Mesendoderm (in vitro differentiated cells): ENCODE measurements around the gene NTHL1.

ENCODE experiments used
- DNase-seq: peaks from one replicate; pipeline ENCODE4 v3.0.0; 2013
- H2AK5ac ChIP-seq: 2 replicates; pipeline ENCODE4 v1.6.1; 2013; ENCODE audit warnings: low read length, inconsistent platforms
- H2BK120ac ChIP-seq: 2 replicates; pipeline ENCODE4 v1.6.1; 2013; ENCODE audit warnings: low read depth, mild to moderate bottlenecking, low read length, moderate library complexity, mixed read lengths
- H2BK15ac ChIP-seq: replicated peaks from 2 replicates; pipeline ENCODE4 v1.6.1; 2013; ENCODE audit warnings: low read depth, mild to moderate bottlenecking, moderate library complexity
- H2BK5ac ChIP-seq: 2 replicates; pipeline ENCODE4 v1.6.1; 2013; ENCODE audit warnings: low read length, inconsistent platforms
- H3K18ac ChIP-seq: 2 replicates; pipeline ENCODE4 v1.6.1; 2013; ENCODE audit warnings: mild to moderate bottlenecking, low read length, mixed read lengths
- H3K23ac ChIP-seq: one replicate; pipeline ENCODE4 v1.6.1; 2013; ENCODE audit warnings: low read length
- H3K27ac ChIP-seq: 2 replicates; pipeline ENCODE4 v1.5.1; 2013; ENCODE audit warnings: low read depth, mild to moderate bottlenecking, inconsistent platforms, low read length, moderate library complexity
- H3K27me3 ChIP-seq: 2 replicates; pipeline ENCODE4 v1.6.1; 2013; ENCODE audit warnings: low read length, control low read depth, mild to moderate bottlenecking, inconsistent platforms; ENCODE audit not compliant: insufficient read depth, poor library complexity
- H3K36me3 ChIP-seq: 2 replicates; pipeline ENCODE4 v1.6.1; 2013; ENCODE audit warnings: low read length, inconsistent platforms; ENCODE audit not compliant: control insufficient read depth, insufficient read depth
- H3K4ac ChIP-seq: one replicate; pipeline ENCODE4 v1.6.1; 2013; ENCODE audit warnings: low read depth, mild to moderate bottlenecking, low read length, moderate library complexity
- H3K4me1 ChIP-seq: 2 replicates; pipeline ENCODE4 v1.6.1; 2013; ENCODE audit warnings: low read depth, low read length, inconsistent platforms; ENCODE audit not compliant: control insufficient read depth
- H3K4me2 ChIP-seq: 2 replicates; pipeline ENCODE4 v1.6.1; 2013; ENCODE audit warnings: low read length
- H3K4me3 ChIP-seq: 2 replicates; pipeline ENCODE4 v1.5.1; 2013; ENCODE audit warnings: mild to moderate bottlenecking, low read length
- H3K56ac ChIP-seq: one replicate; pipeline ENCODE4 v1.6.1; 2013; ENCODE audit warnings: low read length
- H3K79me1 ChIP-seq: 2 replicates; pipeline ENCODE4 v1.6.1; 2013; ENCODE audit warnings: low read length, inconsistent platforms
- H3K79me2 ChIP-seq: 2 replicates; pipeline ENCODE4 v1.6.1; 2013; ENCODE audit warnings: mild to moderate bottlenecking, low read length; ENCODE audit not compliant: control insufficient read depth, insufficient read depth
- H3K9ac ChIP-seq: 2 replicates; pipeline ENCODE4 v1.6.1; 2013; ENCODE audit warnings: low read length, inconsistent platforms
- H4K5ac ChIP-seq: one replicate; pipeline ENCODE4 v1.6.1; 2013; ENCODE audit warnings: low read length
- H4K8ac ChIP-seq: one replicate; pipeline ENCODE4 v1.6.1; 2013; ENCODE audit warnings: low read depth, mild to moderate bottlenecking, control low read depth, low read length, moderate library complexity
- WGBS: extraction: QIAGEN DNeasy Blood & Tissue Kit; methylation state at CpG from one replicate; pipeline ENCODE4 v1.1.7; 2013; ENCODE audit warnings: low lambda C conversion rate, missing lambda C conversion rate; ENCODE audit not compliant: insufficient coverage; ENCODE audit errors: extremely low coverage; 5-methylcytosine and 5-hydroxymethylcytosine counted together

NTHL1 gene

GRCh38 chr16:2058420-2058819, 10.8 kb upstream of the NTHL1 start:
- no peak overlapping the region for H2AK5ac ChIP-seq

GRCh38 chr16:2057438-2057837, 9.8 kb upstream of the NTHL1 start:
- no peak overlapping the region for H3K9ac ChIP-seq
- H3K23ac ChIP-seq: no peak overlapping the region
- no peak overlapping the region for H3K4ac ChIP-seq
- no peak overlapping the region for H2BK120ac ChIP-seq
- no peaks in the 10 kb centered on the region for H3K4me1 ChIP-seq
- no peak overlapping the region for H2BK5ac ChIP-seq
- H3K4me3 ChIP-seq: no peak overlapping the region
- H3K27me3 ChIP-seq: no peaks in the 10 kb centered on the region
- no peak overlapping the region for H2BK15ac ChIP-seq
- no peak overlapping the region for H3K56ac ChIP-seq
- no peaks in the 10 kb centered on the region for H3K79me1 ChIP-seq
- no CpG with 5 or more reads among the region's 10 CpGs for WGBS
- no peak overlapping the region for H4K5ac ChIP-seq
- H3K36me3 ChIP-seq: peaks cover 4% of the 10 kb centered on the region
- H2AK5ac ChIP-seq: no peak overlapping the region
- no peak overlapping the region for H4K8ac ChIP-seq
- H3K79me2 ChIP-seq: no peaks in the 10 kb centered on the region
- DNase-seq: no peak
- H3K18ac ChIP-seq: no peak overlapping the region
- H3K4me2 ChIP-seq: no peak overlapping the region
- no peak overlapping the region for H3K27ac ChIP-seq

More at GRCh38 chr16:2058420-2058819, 10.8 kb upstream of the NTHL1 start:
- Histone ChIP-seq H3K27ac (no peak overlapping the region), H3K4me1 (no peaks in the 10 kb centered on the region), H3K4me3 (no peak overlapping the region), H3K79me1 (no peaks in the 10 kb centered on the region), H3K18ac (no peak overlapping the region), H2BK15ac (no peak overlapping the region), H2BK120ac (no peak overlapping the region), H3K4ac (no peak overlapping the region), H3K56ac (no peak overlapping the region), H3K36me3 (peaks cover 3% of the 10 kb centered on the region), H3K9ac (no peak overlapping the region), H4K5ac (no peak overlapping the region), H3K23ac (no peak overlapping the region), H4K8ac (no peak overlapping the region), H3K79me2 (no peaks in the 10 kb centered on the region), H2BK5ac (no peak overlapping the region), H3K4me2 (no peak overlapping the region), H3K27me3 (no peaks in the 10 kb centered on the region)
- WGBS: no CpG with 5 or more reads among the region's 13 CpGs
- no peak for DNase-seq

GRCh38 chr16:2056681-2057407, 9.2 kb upstream of the NTHL1 start:
- Histone ChIP-seq H3K27me3 (no peaks in the 10 kb centered on the region), H2BK15ac (no peak overlapping the region), H3K9ac (no peak overlapping the region), H2AK5ac (no peak overlapping the region), H2BK5ac (no peak overlapping the region), H3K4me1 (no peaks in the 10 kb centered on the region), H3K4ac (no peak overlapping the region), H3K4me3 (no peak overlapping the region), H3K79me2 (no peaks in the 10 kb centered on the region), H3K79me1 (no peaks in the 10 kb centered on the region), H4K8ac (no peak overlapping the region), H4K5ac (no peak overlapping the region), H3K27ac (no peak overlapping the region), H3K23ac (no peak overlapping the region), H3K56ac (no peak overlapping the region), H3K36me3 (peaks cover 4% of the 10 kb centered on the region), H2BK120ac (no peak overlapping the region), H3K4me2 (no peak overlapping the region), H3K18ac (no peak overlapping the region)
- peak; percentile 38 for DNase-seq
- no CpG with 5 or more reads among the region's 19 CpGs for WGBS

GRCh38 chr16:2056077-2056476, 8.4 kb upstream of the NTHL1 start:
- Histone ChIP-seq H4K5ac (no peak overlapping the region), H3K4me3 (no peak overlapping the region), H3K79me1 (no peaks in the 10 kb centered on the region), H3K18ac (no peak overlapping the region), H2AK5ac (no peak overlapping the region), H3K4ac (no peak overlapping the region), H3K27ac (no peak overlapping the region), H3K23ac (no peak overlapping the region), H3K4me2 (no peak overlapping the region), H3K4me1 (no peaks in the 10 kb centered on the region), H3K27me3 (no peaks in the 10 kb centered on the region), H3K56ac (no peak overlapping the region), H4K8ac (no peak overlapping the region), H2BK120ac (no peak overlapping the region), H2BK5ac (no peak overlapping the region), H3K36me3 (peaks cover 4% of the 10 kb centered on the region), H3K9ac (no peak overlapping the region), H2BK15ac (no peak overlapping the region), H3K79me2 (no peaks in the 10 kb centered on the region)
- peak; percentile 29 for DNase-seq
- no CpG with 5 or more reads among the region's 15 CpGs for WGBS

GRCh38 chr16:2054543-2055245, 7.1 kb upstream of the NTHL1 start:
- Histone ChIP-seq H2BK15ac (no peak overlapping the region), H3K4me1 (no peaks in the 10 kb centered on the region), H3K56ac (no peak overlapping the region), H3K27me3 (no peaks in the 10 kb centered on the region), H3K9ac (no peak overlapping the region), H3K79me1 (no peaks in the 10 kb centered on the region), H3K23ac (no peak overlapping the region), H2BK120ac (no peak overlapping the region), H3K27ac (no peak overlapping the region), H3K79me2 (no peaks in the 10 kb centered on the region), H4K5ac (no peak overlapping the region), H3K4ac (no peak overlapping the region), H3K36me3 (peaks cover 4% of the 10 kb centered on the region), H2BK5ac (no peak overlapping the region), H3K18ac (no peak overlapping the region), H2AK5ac (no peak overlapping the region), H4K8ac (no peak overlapping the region), H3K4me2 (no peak overlapping the region), H3K4me3 (no peak overlapping the region)
- no CpG with 5 or more reads among the region's 29 CpGs for WGBS
- DNase-seq: no peak
